GM12878 (cell line): ENCODE data around the gene RPS28. TPM values are rescaled to one million over a fixed set of nuclear protein-coding genes. Genes with fewer than 3 reads are reported as not detected.

Source experiments
- ATAC-seq: fragments of 200-7000 bp; cut with Tn5 transposase; 3 replicates; pipeline ENCODE4 v1.9.1; 2020; ENCODE audit warnings: mild to moderate bottlenecking, moderate library complexity
- BruUV-seq: library from RNA; stranded (reverse); fragments of 400-500 nt; replicated peaks from 2 replicates; lab custom pipeline; 2021; lab: Mats Ljungman, UMichigan
- CTCF ChIA-PET: fragments of 300-600 bp; sonication (Branson Sonifier 250); formaldehyde crosslinking; extraction: SDS; loops from one replicate; lab custom pipeline; 2021; ENCODE audit warnings: inconsistent platforms; lab: Yijun Ruan, JAX
- POLR2A ChIA-PET: fragments of 350-600 bp; formaldehyde crosslinking; extraction: SDS; loops from one replicate; lab custom pipeline; 2021; ENCODE audit warnings: inconsistent platforms; lab: Charles Lee
- RAD21 ChIA-PET: fragments of 300-600 bp; sonication (Branson Sonifier 250); formaldehyde crosslinking; loops from one replicate; lab custom pipeline; 2023; ENCODE audit warnings: antibody characterized with exemption; ENCODE audit not compliant: unreplicated experiment; lab: Charles Lee
- SMC1A ChIA-PET: fragments of 300-600 bp; sonication (Branson Sonifier 250); formaldehyde crosslinking; loops from one replicate; lab custom pipeline; 2023; ENCODE audit not compliant: unreplicated experiment, uncharacterized antibody; lab: Charles Lee
- DNase-seq: peaks from one replicate; pipeline ENCODE4 v3.0.0-alpha.2; 2011; ENCODE audit warnings: low read depth, low spot score
- FAIRE-seq: peaks from 3 replicates; lab custom pipeline; 2011; peaks lifted over from hg19 to GRCh38; lab: Jason Lieb, UNC
- H2AFZ ChIP-seq: 2 replicates; pipeline ENCODE4 v1.6.0; 2011; ENCODE audit warnings: low read depth, low read length, control low read depth; ENCODE audit not compliant: control insufficient read depth
- H3K27ac ChIP-seq: 2 replicates; pipeline ENCODE4 v1.5.1; 2011; ENCODE audit warnings: control low read depth; ENCODE audit not compliant: control insufficient read depth, insufficient read depth
- H3K27me3 ChIP-seq, 2 experiments: replicated peaks in 1 of 2; 2 replicates each; pipeline versions ENCODE4 v1.6.0 to v1.6.1; 2011; ENCODE audit warnings: low read length in 1 of 2; ENCODE audit not compliant: control insufficient read depth in 2 of 2, insufficient read depth in 2 of 2
- H3K36me3 ChIP-seq, 2 experiments: 2 replicates each; pipeline ENCODE4 v1.5.1; 2011; ENCODE audit warnings: low read length in 1 of 2; ENCODE audit not compliant: control insufficient read depth in 2 of 2, insufficient read depth in 2 of 2
- H3K4me1 ChIP-seq: 2 replicates; pipeline ENCODE4 v1.6.1; 2011; ENCODE audit warnings: mild to moderate bottlenecking, low read length, moderate library complexity, mixed read lengths; ENCODE audit not compliant: control insufficient read depth, insufficient read depth
- H3K4me2 ChIP-seq: 2 replicates; pipeline ENCODE4 v1.6.0; 2011; ENCODE audit warnings: control low read depth; ENCODE audit not compliant: control insufficient read depth, insufficient read depth
- H3K4me3 ChIP-seq: fragments of 200-600 bp; sonication (generic); 2 replicates; pipeline ENCODE4 v1.5.1; 2016
- H3K79me2 ChIP-seq: 2 replicates; pipeline ENCODE4 v1.6.0; 2011; ENCODE audit warnings: low read length; ENCODE audit not compliant: control insufficient read depth, insufficient read depth
- H3K9ac ChIP-seq: 2 replicates; pipeline ENCODE4 v1.8.0; 2011; ENCODE audit warnings: low read length, control low read depth, mixed read lengths; ENCODE audit not compliant: control insufficient read depth, insufficient read depth
- H3K9me3 ChIP-seq: replicated peaks from 3 replicates; pipeline ENCODE4 v1.5.1; 2011; ENCODE audit warnings: mild to moderate bottlenecking, low read length; ENCODE audit not compliant: control insufficient read depth, insufficient read depth
- H4K20me1 ChIP-seq: 2 replicates; pipeline ENCODE4 v1.6.0; 2011; ENCODE audit not compliant: control insufficient read depth, insufficient read depth
- CHD2 ChIP-seq: IDR thresholded peaks from 2 replicates; pipeline ENCODE4 v1.6.1; 2011; ENCODE audit warnings: low read depth, low read length, improper control_type of control experiment, borderline replicate concordance
- EED ChIP-seq: sonication (generic); IDR thresholded peaks from 2 replicates; pipeline ENCODE4 v1.6.1; 2016; ENCODE audit warnings: antibody characterized with exemption, low read depth
- HDAC6 ChIP-seq: fragments of 200-600 bp; sonication (generic); IDR thresholded peaks from one replicate; pipeline ENCODE4 v1.8.0; 2017; ENCODE audit warnings: antibody characterized with exemption; ENCODE audit not compliant: unreplicated experiment
- HDGF ChIP-seq: fragments of 450-650 bp; IDR thresholded peaks from 2 replicates; pipeline ENCODE4 v1.6.1; 2016; ENCODE audit warnings: antibody characterized with exemption
- LARP7 ChIP-seq: fragments of 450-650 bp; IDR thresholded peaks from 2 replicates; pipeline ENCODE4 v1.6.1; 2017; ENCODE audit warnings: mild to moderate bottlenecking
- POLR2AphosphoS2 ChIP-seq: IDR thresholded peaks from 2 replicates; pipeline ENCODE4 v1.6.1; 2011; ENCODE audit warnings: low read depth, mild to moderate bottlenecking, low read length, improper control_type of control experiment, moderate library complexity
- RELA ChIP-seq: fragments of 450-650 bp; IDR thresholded peaks from 2 replicates; pipeline ENCODE4 v1.8.0; 2014; ENCODE audit warnings: borderline replicate concordance; ENCODE audit not compliant: partially characterized antibody
- SP1 ChIP-seq: IDR thresholded peaks from one replicate; pipeline ENCODE4 v1.6.1; 2011; ENCODE audit warnings: low read depth, low read length
- SUPT20H ChIP-seq: IDR thresholded peaks from 2 replicates; pipeline ENCODE4 v1.6.1; 2011; ENCODE audit warnings: low read depth, mild to moderate bottlenecking, low read length, moderate library complexity, borderline replicate concordance; ENCODE audit not compliant: control insufficient read depth
- USF1 ChIP-seq: IDR thresholded peaks from 2 replicates; pipeline ENCODE4 v1.6.1; 2011; ENCODE audit warnings: borderline replicate concordance, low read depth, mild to moderate bottlenecking, moderate library complexity, mixed read lengths, low read length; ENCODE audit not compliant: insufficient read depth; ENCODE audit errors: extremely low read length
- YBX1 ChIP-seq: fragments of 450-650 bp; IDR thresholded peaks from 2 replicates; pipeline ENCODE4 v1.6.1; 2016; ENCODE audit warnings: antibody characterized with exemption
- ZBTB40 ChIP-seq: fragments of 450-650 bp; IDR thresholded peaks from 2 replicates; pipeline ENCODE4 v1.6.1; 2016; ENCODE audit warnings: mild to moderate bottlenecking, moderate library complexity, borderline replicate concordance
- ZNF622 ChIP-seq: fragments of 450-650 bp; IDR thresholded peaks from 2 replicates; pipeline ENCODE4 v1.6.1; 2017; ENCODE audit warnings: mild to moderate bottlenecking, inconsistent platforms
- ZSCAN29 ChIP-seq: fragments of 450-650 bp; IDR thresholded peaks from 2 replicates; pipeline ENCODE4 v1.6.1; 2017; ENCODE audit warnings: mild to moderate bottlenecking, moderate library complexity
- WGBS: methylation state at CpG from one replicate; pipeline ENCODE4 v1.1.6; 2016; ENCODE audit warnings: low lambda C conversion rate; ENCODE audit not compliant: insufficient replicate concordance, insufficient coverage; ENCODE audit errors: missing lambda C conversion rate; 5-methylcytosine and 5-hydroxymethylcytosine counted together
- in situ Hi-C: fragments of 300-500 bp; cut with MboI; formaldehyde crosslinking; loops from 9 replicates; pipeline ENCODE4 v1.14.3; 2018; ENCODE audit warnings: mixed read lengths
- intact Hi-C: fragments of 100-400 bp; cut with micrococcal nuclease; formaldehyde crosslinking; loops from one replicate; pipeline ENCODE4 v1.14.2; 2022; ENCODE audit not compliant: unreplicated experiment
- polyA plus RNA-seq, 11 experiments: library from polyadenylated mRNA; depleted of rRNA in 4 of 11; unstranded in 6 of 11; stranded (reverse) in 5 of 11; fragments of >200 nt; fragmentation: Nextera tagmentation in 4 of 11; fragmentation: Illumina TruSeq in 1 of 11; extraction: Ambion mirVana in 4 of 11; extraction: Trizol in 1 of 11; gene quantifications; 1 replicate in 1 of 11; 2 replicates in 10 of 11; pipeline versions ENCODE4 v1.2.1 to v1.2.3, GENCODE V29; 2011 to 2016; ENCODE audit warnings: inconsistent platforms in 2 of 11, missing spikeins in 2 of 11, low read depth in 1 of 11
- total RNA-seq, 4 experiments: library from RNA; depleted of rRNA in 3 of 4; stranded (reverse); fragments of >200 nt in 3 of 4; fragmentation: Illumina TruSeq in 1 of 4; extraction: Trizol in 1 of 4; gene quantifications; 2 replicates each; pipeline versions ENCODE4 v1.2.1 to v1.2.3, GENCODE V29; 2013 to 2021
- TF ChIP-seq, protein P1 (sequence below): IDR thresholded peaks from 2 replicates; pipeline ENCODE4 v1.6.1; 2011; ENCODE audit warnings: low read depth, low read length, improper control_type of control experiment, borderline replicate concordance
- TF ChIP-seq, protein P2 (sequence below): IDR thresholded peaks from 2 replicates; pipeline ENCODE4 v1.6.1; 2011; ENCODE audit warnings: mild to moderate bottlenecking, low read depth, low read length, moderate library complexity; ENCODE audit not compliant: insufficient replicate concordance
- TF ChIP-seq, protein P3 (sequence below): fragments of 450-650 bp; IDR thresholded peaks from 2 replicates; pipeline ENCODE4 v1.6.1; 2014; ENCODE audit warnings: mild to moderate bottlenecking

The RPS28 gene
- total and polyA plus RNA-seq, 10 of the 15 experiments (the other 5 are each of a cell fraction or from before 2014, with no cell fraction given): 422 to 3,905 (median 1,580) TPM

- FAIRE-seq (no peak), ATAC-seq (no peak), DNase-seq (no peak)
- H3K4me1 ChIP-seq: peaks cover 3% of the 10 kb centered on the region
- H3K4me2 ChIP-seq: peak overlapping the region; percentile 92; the same call in 1 of the 2 replicates
- H3K9ac ChIP-seq: no peak overlapping the region
- ChIA-PET SMC1A (no interaction called here), POLR2A (interaction anchor here (1.0 kb wide), 1 partner anchor 103 kb away, joined by 3 read pairs; no protein-coding TSS in a partner anchor), CTCF (interaction anchor here (1.3 to 1.9 kb wide), 2 partner anchors 10 to 153 kb away, joined by 3 to 5 read pairs; no protein-coding TSS in a partner anchor), RAD21 (no interaction called here)
- no peak overlapping the region for H3K4me3 ChIP-seq
- 36% methylated on average over 11 of the region's 11 CpGs for WGBS
- peak overlapping the region; percentile 63; the same call in 1 of the 2 replicates for H2AFZ ChIP-seq
- H3K9me3 ChIP-seq: no peaks in the 10 kb centered on the region
- BruUV-seq: no TSS peak
- H3K27ac ChIP-seq: no peak overlapping the region
- intact Hi-C loops: no loop called here
- in situ Hi-C loops: no loop called here
- no peaks in the 10 kb centered on the region for H3K36me3 ChIP-seq
- no peaks in the 10 kb centered on the region for H3K79me2 ChIP-seq
- no peaks in the 10 kb centered on the region; a peak in 2 of 4 replicates for H3K27me3 ChIP-seq
- H4K20me1 ChIP-seq: no peaks in the 10 kb centered on the region
- TF ChIP-seq LARP7: no peak
- TF ChIP-seq ZSCAN29: no peak
- TF ChIP-seq CHD2: no peak
- no peak for TF ChIP-seq YBX1
- TF ChIP-seq, protein P1, sequence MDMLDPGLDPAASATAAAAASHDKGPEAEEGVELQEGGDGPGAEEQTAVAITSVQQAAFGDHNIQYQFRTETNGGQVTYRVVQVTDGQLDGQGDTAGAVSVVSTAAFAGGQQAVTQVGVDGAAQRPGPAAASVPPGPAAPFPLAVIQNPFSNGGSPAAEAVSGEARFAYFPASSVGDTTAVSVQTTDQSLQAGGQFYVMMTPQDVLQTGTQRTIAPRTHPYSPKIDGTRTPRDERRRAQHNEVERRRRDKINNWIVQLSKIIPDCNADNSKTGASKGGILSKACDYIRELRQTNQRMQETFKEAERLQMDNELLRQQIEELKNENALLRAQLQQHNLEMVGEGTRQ: no peak
- TF ChIP-seq ZNF622: no peak
- TF ChIP-seq, protein P2, sequence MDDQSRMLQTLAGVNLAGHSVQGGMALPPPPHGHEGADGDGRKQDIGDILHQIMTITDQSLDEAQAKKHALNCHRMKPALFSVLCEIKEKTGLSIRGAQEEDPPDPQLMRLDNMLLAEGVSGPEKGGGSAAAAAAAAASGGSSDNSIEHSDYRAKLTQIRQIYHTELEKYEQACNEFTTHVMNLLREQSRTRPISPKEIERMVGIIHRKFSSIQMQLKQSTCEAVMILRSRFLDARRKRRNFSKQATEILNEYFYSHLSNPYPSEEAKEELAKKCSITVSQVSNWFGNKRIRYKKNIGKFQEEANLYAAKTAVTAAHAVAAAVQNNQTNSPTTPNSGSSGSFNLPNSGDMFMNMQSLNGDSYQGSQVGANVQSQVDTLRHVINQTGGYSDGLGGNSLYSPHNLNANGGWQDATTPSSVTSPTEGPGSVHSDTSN: no peak
- no peak for TF ChIP-seq EED
- TF ChIP-seq SUPT20H: no peak
- no peak for TF ChIP-seq ZBTB40
- no peak for TF ChIP-seq SP1
- no peak for TF ChIP-seq POLR2AphosphoS2
- no peak for TF ChIP-seq RELA
- TF ChIP-seq USF1: no peak
- TF ChIP-seq HDGF: no peak
- TF ChIP-seq, protein P3, sequence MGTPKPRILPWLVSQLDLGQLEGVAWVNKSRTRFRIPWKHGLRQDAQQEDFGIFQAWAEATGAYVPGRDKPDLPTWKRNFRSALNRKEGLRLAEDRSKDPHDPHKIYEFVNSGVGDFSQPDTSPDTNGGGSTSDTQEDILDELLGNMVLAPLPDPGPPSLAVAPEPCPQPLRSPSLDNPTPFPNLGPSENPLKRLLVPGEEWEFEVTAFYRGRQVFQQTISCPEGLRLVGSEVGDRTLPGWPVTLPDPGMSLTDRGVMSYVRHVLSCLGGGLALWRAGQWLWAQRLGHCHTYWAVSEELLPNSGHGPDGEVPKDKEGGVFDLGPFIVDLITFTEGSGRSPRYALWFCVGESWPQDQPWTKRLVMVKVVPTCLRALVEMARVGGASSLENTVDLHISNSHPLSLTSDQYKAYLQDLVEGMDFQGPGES: no peak
- no peak for TF ChIP-seq HDAC6
Measured at GRCh38 chr19:8343483-8343844, 22.2 kb downstream of the RPS28 start.
